Fibroblast of skin of back (primary cell): ENCODE measurements around the gene RAX2.

Experiments used
- DNase-seq: peaks from one replicate; pipeline ENCODE4 v3.0.0-alpha.2; 2013

The RAX2 gene

GRCh38 chr19:3801412-3802096, 29.5 kb upstream of the RAX2 start:
- no peak for DNase-seq

GRCh38 chr19:3800996-3801395, 29.0 kb upstream of the RAX2 start:
- DNase-seq, result no peak

GRCh38 chr19:3798137-3798536, 26.1 kb upstream of the RAX2 start:
- no peak for DNase-seq

GRCh38 chr19:3796358-3796757, 24.3 kb upstream of the RAX2 start:
- DNase-seq, result no peak

- no peak for DNase-seq
Measured at GRCh38 chr19:3793799-3794198, 21.8 kb upstream of the RAX2 start.

- no peak for DNase-seq
Measured at GRCh38 chr19:3792114-3792513, 20.1 kb upstream of the RAX2 start.

GRCh38 chr19:3790941-3791340, 18.9 kb upstream of the RAX2 start:
- DNase-seq, result no peak

GRCh38 chr19:3790209-3790734, 18.2 kb upstream of the RAX2 start:
- no peak for DNase-seq

- no peak for DNase-seq
Measured at GRCh38 chr19:3788996-3789778, 17.2 kb upstream of the RAX2 start.

- DNase-seq, result no peak
Measured at GRCh38 chr19:3785938-3786824, 14.2 kb upstream of the RAX2 start, which contains the start of gene MATK. MATK (minus strand) TSS chr19:3786381; CDS start chr19:3785135, 1,246 bp downstream.

- no peak for DNase-seq
Measured at GRCh38 chr19:3785451-3785937, 13.5 kb upstream of the RAX2 start.

- no peak for DNase-seq
Measured at GRCh38 chr19:3784607-3785450, 12.8 kb upstream of the RAX2 start.

- DNase-seq, result no peak
Measured at GRCh38 chr19:3783660-3784584, 11.9 kb upstream of the RAX2 start.

- no peak for DNase-seq
Measured at GRCh38 chr19:3782903-3783302, 10.9 kb upstream of the RAX2 start.

GRCh38 chr19:3782330-3782729, 10.3 kb upstream of the RAX2 start:
- no peak for DNase-seq

GRCh38 chr19:3781603-3782002, 9.6 kb upstream of the RAX2 start:
- DNase-seq, result no peak

GRCh38 chr19:3780786-3781304, 8.8 kb upstream of the RAX2 start:
- DNase-seq, result no peak

- no peak for DNase-seq
Measured at GRCh38 chr19:3778899-3779723, 7.1 kb upstream of the RAX2 start.
